ENCODE measurements around the gene RAB11FIP4.

The RAB11FIP4 gene

GRCh38 chr17:31491376-31492131 lies 100.1 kb downstream of the RAB11FIP4 start:
- TF ChIP-seq CTCF (IDR thresholded peaks at IDR 0.05), result no peak
- H3K9me3 ChIP-seq (ENCODE audit: control insufficient read depth, low read length), result no peaks in the 10 kb centered on the region
- no peak overlapping the region for H2AFZ ChIP-seq
- no peak overlapping the region for H3K4me2 ChIP-seq (ENCODE audit: low read length)
- no peaks in the 10 kb centered on the region for H3K36me3 ChIP-seq (ENCODE audit: control insufficient read depth, insufficient read depth, low read length)
- H3K27ac ChIP-seq, result no peak overlapping the region
- H3K4me3 ChIP-seq (ENCODE audit: low read depth, low read length), result no peak overlapping the region
- no peak overlapping the region for H3K9ac ChIP-seq
- H3K4me1 ChIP-seq, result peaks cover 17% of the 10 kb centered on the region
- no peaks in the 10 kb centered on the region for H3K27me3 ChIP-seq (ENCODE audit: control insufficient read depth, insufficient read depth, low read length)
- peaks cover 20% of the 10 kb centered on the region for H3K79me2 ChIP-seq

GRCh38 chr17:31492206-31492605 lies 100.7 kb downstream of the RAB11FIP4 start:
- H3K79me2 ChIP-seq, result peaks cover 20% of the 10 kb centered on the region
- H3K36me3 ChIP-seq (ENCODE audit: control insufficient read depth, insufficient read depth, low read length), result no peaks in the 10 kb centered on the region
- H2AFZ ChIP-seq, result no peak overlapping the region
- H3K9ac ChIP-seq, result no peak overlapping the region
- H3K4me3 ChIP-seq (ENCODE audit: low read depth, low read length), result no peak overlapping the region
- H3K4me2 ChIP-seq (ENCODE audit: low read length), result no peak overlapping the region
- no peak overlapping the region for H3K27ac ChIP-seq
- peaks cover 17% of the 10 kb centered on the region for H3K4me1 ChIP-seq
- no peaks in the 10 kb centered on the region for H3K9me3 ChIP-seq (ENCODE audit: control insufficient read depth, low read length)
- TF ChIP-seq CTCF (IDR thresholded peaks at IDR 0.05), result no peak
- H3K27me3 ChIP-seq (ENCODE audit: control insufficient read depth, insufficient read depth, low read length), result no peaks in the 10 kb centered on the region

GRCh38 chr17:31492880-31493655 lies 101.6 kb downstream of the RAB11FIP4 start:
- Histone ChIP-seq H3K79me2 (peaks cover 20% of the 10 kb centered on the region), H3K27me3 (ENCODE audit: control insufficient read depth, insufficient read depth, low read length) (no peaks in the 10 kb centered on the region), H3K9ac (no peak overlapping the region), H2AFZ (no peak overlapping the region), H3K27ac (no peak overlapping the region), H3K9me3 (ENCODE audit: control insufficient read depth, low read length) (no peaks in the 10 kb centered on the region), H3K4me1 (peaks cover 21% of the 10 kb centered on the region), H3K4me2 (ENCODE audit: low read length) (no peak overlapping the region), H3K36me3 (ENCODE audit: control insufficient read depth, insufficient read depth, low read length) (no peaks in the 10 kb centered on the region), H3K4me3 (ENCODE audit: low read depth, low read length) (no peak overlapping the region)
- TF ChIP-seq CTCF (IDR thresholded peaks at IDR 0.05), result no peak

- Histone ChIP-seq H3K4me3 (ENCODE audit: low read depth, low read length) (no peak overlapping the region), H3K4me1 (peaks cover 26% of the 10 kb centered on the region), H3K4me2 (ENCODE audit: low read length) (no peak overlapping the region), H3K9me3 (ENCODE audit: control insufficient read depth, low read length) (no peaks in the 10 kb centered on the region), H3K27me3 (ENCODE audit: control insufficient read depth, insufficient read depth, low read length) (no peaks in the 10 kb centered on the region), H3K79me2 (peaks cover 20% of the 10 kb centered on the region), H3K27ac (no peak overlapping the region), H2AFZ (no peak overlapping the region), H3K9ac (no peak overlapping the region), H3K36me3 (ENCODE audit: control insufficient read depth, insufficient read depth, low read length) (no peaks in the 10 kb centered on the region)
- no peak for TF ChIP-seq CTCF (IDR thresholded peaks at IDR 0.05)
These were observed 102.2 kb downstream of the RAB11FIP4 start for GRCh38 chr17:31493656-31494155.
